ENCODE results near the gene WBP2.
"Not testable (repeated sequence)": the region's sequence is repeated elsewhere in the genome, so short reads cannot be mapped to it uniquely, and the experiment has no call there.

WBP2 gene

GRCh38 chr17:75812096-75813013 is 42.8 kb downstream of the WBP2 start:
- no peak for TF ChIP-seq CTCF (IDR thresholded peaks at IDR 0.05; ENCODE audit: insufficient read depth, low read length, missing control alignments)
- POLR2A ChIA-PET: no interaction called here
- CTCF ChIA-PET: interaction anchor here (1.3 to 7.5 kb wide), 2 partner anchors 15 to 16 kb away, joined by 3 to 87 read pairs; no protein-coding TSS in a partner anchor

GRCh38 chr17:75811174-75811573 is 44.0 kb downstream of the WBP2 start:
- POLR2A ChIA-PET: interaction anchor here (0.6 kb wide), 1 partner anchor 31 kb away, joined by 3 read pairs; no protein-coding TSS in a partner anchor
- H3K4me3 ChIP-seq (ENCODE audit: low read depth, low read length): no peak overlapping the region
- TF ChIP-seq CTCF (IDR thresholded peaks at IDR 0.05; ENCODE audit: insufficient read depth, low read length, missing control alignments): no peak
- CTCF ChIA-PET: interaction anchor here (0.8 to 1.3 kb wide), 2 partner anchors 16 to 17 kb away, joined by 3 read pairs; no protein-coding TSS in a partner anchor
- no peak for DNase-seq (ENCODE audit: low read depth, low spot score)

More at GRCh38 chr17:75812096-75813013, 42.8 kb downstream of the WBP2 start:
- H3K4me3 ChIP-seq (ENCODE audit: low read depth, low read length): no peak overlapping the region
- DNase-seq (ENCODE audit: low read depth, low spot score): no peak

DNA sequence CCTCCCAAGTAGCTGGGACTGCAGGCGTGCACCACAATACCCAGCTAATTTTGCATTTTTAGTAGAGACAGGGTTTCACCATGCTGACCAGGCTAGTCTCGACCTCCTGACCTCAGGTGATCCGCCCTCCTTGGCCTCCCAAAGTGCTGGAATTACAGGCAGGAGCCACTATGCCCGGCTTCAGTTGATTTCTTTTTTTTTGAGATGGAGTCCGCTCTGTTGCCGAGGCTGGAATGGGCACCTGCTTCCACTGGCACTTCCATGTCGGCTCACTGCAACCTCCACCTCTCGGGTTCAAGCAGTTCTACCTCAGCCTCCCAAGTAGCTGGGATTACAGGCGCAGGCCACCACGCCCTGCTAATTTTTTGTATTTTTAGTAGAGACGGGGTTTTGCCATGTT is 44.4 kb downstream of the WBP2 start:
- CTCF ChIA-PET: interaction anchor here (0.8 kb wide), 1 partner anchor 17 kb away, joined by 3 read pairs; no protein-coding TSS in a partner anchor
- H3K4me3 ChIP-seq (ENCODE audit: low read depth, low read length); DNase-seq (ENCODE audit: low read depth, low spot score); POLR2A ChIA-PET: not testable (repeated sequence)

GRCh38 chr17:75810216-75810615 is 44.9 kb downstream of the WBP2 start:
- POLR2A ChIA-PET: no interaction called here
- CTCF ChIA-PET: no interaction called here
- no peak for TF ChIP-seq CTCF (IDR thresholded peaks at IDR 0.05; ENCODE audit: insufficient read depth, low read length, missing control alignments)
- no peak for DNase-seq (ENCODE audit: low read depth, low spot score)
- no peak overlapping the region for H3K4me3 ChIP-seq (ENCODE audit: low read depth, low read length)

DNA sequence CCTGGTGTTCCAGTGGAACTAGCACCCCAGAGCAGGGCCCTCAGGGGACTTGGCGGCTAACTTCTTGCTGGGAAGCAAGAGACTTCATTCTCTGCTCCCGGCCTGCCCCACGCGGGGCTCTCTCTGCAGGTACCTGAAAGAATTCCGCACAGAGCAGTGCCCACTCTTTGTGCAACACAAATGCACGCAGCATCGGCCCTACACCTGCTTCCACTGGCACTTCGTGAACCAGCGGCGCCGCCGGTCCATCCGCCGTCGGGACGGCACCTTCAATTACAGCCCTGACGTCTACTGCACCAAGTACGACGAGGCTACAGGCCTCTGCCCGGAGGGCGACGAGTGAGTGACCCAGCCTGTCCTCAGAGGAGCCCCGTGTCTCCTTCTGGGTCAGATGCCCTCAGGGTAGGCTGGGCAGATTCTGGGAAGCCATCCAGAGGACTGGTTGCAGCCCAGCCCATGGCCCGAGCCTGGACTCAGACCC is 45.5 kb downstream of the WBP2 start:
- DNase-seq (ENCODE audit: low read depth, low spot score): no peak
- CTCF ChIA-PET: interaction anchor here (3.3 kb wide), 1 partner anchor 27 kb away, joined by 11 read pairs; no protein-coding TSS in a partner anchor
- H3K4me3 ChIP-seq (ENCODE audit: low read depth, low read length): no peak overlapping the region
- no peak for TF ChIP-seq CTCF (IDR thresholded peaks at IDR 0.05; ENCODE audit: insufficient read depth, low read length, missing control alignments)
- POLR2A ChIA-PET: interaction anchor here (1.0 kb wide), 1 partner anchor 30 kb away, joined by 5 read pairs; a partner anchor contains a TSS

DNA sequence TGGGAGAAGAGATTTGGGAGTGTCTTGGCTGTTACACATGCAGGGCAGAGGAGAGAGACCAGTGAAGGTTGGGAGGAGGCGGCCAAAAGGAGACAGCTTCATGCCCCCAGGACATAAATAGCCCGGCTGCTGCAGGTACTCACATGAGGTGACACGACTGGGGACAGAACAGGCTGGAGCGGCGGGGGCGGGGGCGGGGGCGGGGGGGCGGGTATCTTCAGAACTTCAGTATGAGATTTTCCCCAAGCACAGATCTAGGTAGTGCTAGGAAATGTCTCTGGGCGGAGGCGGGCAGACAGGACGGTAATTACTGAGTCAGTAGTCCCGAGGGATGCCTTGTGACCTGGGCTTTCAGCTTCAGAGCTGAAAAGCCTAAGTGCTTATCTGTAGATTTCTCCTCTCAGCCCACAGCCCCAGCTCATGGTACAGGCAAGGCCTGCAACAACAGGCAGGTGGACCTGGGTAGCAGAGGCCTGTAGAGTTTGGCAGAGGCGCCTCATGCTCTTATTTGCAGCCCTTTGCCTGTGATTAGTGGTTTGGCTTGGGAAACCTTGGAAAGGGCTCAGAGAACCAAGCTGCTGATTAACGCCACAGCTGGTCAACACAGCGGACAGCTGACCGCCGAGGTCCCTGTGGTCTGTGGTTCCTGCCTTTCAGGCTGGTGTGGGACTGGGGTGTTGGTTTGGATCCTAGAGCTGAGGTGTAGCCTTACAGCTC is 46.1 kb downstream of the WBP2 start:
- DNase-seq (ENCODE audit: low read depth, low spot score): no peak
- TF ChIP-seq CTCF (IDR thresholded peaks at IDR 0.05; ENCODE audit: insufficient read depth, low read length, missing control alignments): no peak
- POLR2A ChIA-PET: interaction anchor here (1.0 kb wide), 1 partner anchor 29 kb away, joined by 5 read pairs; a partner anchor contains a TSS
- CTCF ChIA-PET: interaction anchor here (0.6 to 3.3 kb wide), 2 partner anchors 24 to 26 kb away, joined by 3 to 11 read pairs; no protein-coding TSS in a partner anchor
- no peak overlapping the region for H3K4me3 ChIP-seq (ENCODE audit: low read depth, low read length)

All from AG04449 (cell line).